Hepatocyte (in vitro differentiated cells): ENCODE data around the gene SOST.

Experiments
- CTCF ChIP-seq: fragments of 200-600 bp; sonication (generic); IDR thresholded peaks from 2 replicates; pipeline ENCODE4 v1.5.1; 2016; ENCODE audit warnings: antibody characterized with exemption, mild to moderate bottlenecking; ENCODE audit not compliant: poor library complexity
- EZH2 ChIP-seq: fragments of 200-600 bp; sonication (generic); IDR thresholded peaks from 2 replicates; pipeline ENCODE4 v1.6.1; 2016; ENCODE audit warnings: antibody characterized with exemption, mild to moderate bottlenecking, borderline replicate concordance

- no peak for TF ChIP-seq CTCF
- no peak for TF ChIP-seq EZH2
Measured at GRCh38 chr17:43801844-43802243, 43.3 kb upstream of the SOST start.
